GM08714 (cell line): ENCODE measurements around the gene CRLF2.
"Not testable (repeated sequence)": the region's sequence is repeated elsewhere in the genome, so short reads cannot be mapped to it uniquely, and the experiment has no call there.

Experiments
- H3K4me3 ChIP-seq: fragments of 200-500 bp; sonication (Bioruptor generic); 2 replicates; pipeline ENCODE4 v1.5.1; 2014; ENCODE audit warnings: mild to moderate bottlenecking, low read length, inconsistent platforms
- ZNF274 ChIP-seq: IDR thresholded peaks from 2 replicates; pipeline ENCODE4 v1.6.1; 2012; ENCODE audit warnings: mild to moderate bottlenecking, low read depth, low read length

Gene CRLF2, protein sequence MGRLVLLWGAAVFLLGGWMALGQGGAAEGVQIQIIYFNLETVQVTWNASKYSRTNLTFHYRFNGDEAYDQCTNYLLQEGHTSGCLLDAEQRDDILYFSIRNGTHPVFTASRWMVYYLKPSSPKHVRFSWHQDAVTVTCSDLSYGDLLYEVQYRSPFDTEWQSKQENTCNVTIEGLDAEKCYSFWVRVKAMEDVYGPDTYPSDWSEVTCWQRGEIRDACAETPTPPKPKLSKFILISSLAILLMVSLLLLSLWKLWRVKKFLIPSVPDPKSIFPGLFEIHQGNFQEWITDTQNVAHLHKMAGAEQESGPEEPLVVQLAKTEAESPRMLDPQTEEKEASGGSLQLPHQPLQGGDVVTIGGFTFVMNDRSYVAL

DNA sequence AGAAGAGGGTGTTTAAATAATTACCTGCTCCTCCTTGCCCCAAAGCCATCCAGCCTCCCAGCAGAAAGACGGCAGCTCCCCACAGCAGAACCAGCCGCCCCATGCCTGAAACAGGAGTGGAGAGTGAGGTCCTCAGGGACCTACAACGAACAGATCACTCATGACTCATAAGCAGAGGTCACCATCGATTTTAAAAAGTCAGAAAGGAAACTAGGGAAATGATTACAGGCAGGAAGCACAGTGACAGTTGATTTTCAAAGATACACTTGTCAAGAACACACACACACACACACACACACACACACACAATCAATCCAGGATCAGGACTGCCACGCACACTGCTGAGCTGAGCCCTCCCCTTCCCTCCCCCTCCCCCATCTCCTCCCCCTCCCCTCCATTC is at the start of gene CRLF2:
TSS of gene CRLF2 (minus strand) at position 118 of the 400 bp plus-strand sequence. CDS start at position 103, 15 bp downstream.
- no peak for TF ChIP-seq ZNF274
- H3K4me3 ChIP-seq = no peak within 1 kb of the TSS

GRCh38 chrX:1261771-1262170 is 49.3 kb upstream of the CRLF2 start:
- H3K4me3 ChIP-seq = not testable (repeated sequence)

GRCh38 chrX:1261285-1261684 is 48.8 kb upstream of the CRLF2 start:
- no peak for TF ChIP-seq ZNF274
- no peak overlapping the region for H3K4me3 ChIP-seq

GRCh38 chrX:1252861-1253260 is 40.4 kb upstream of the CRLF2 start:
- no peak for TF ChIP-seq ZNF274
- no peak overlapping the region for H3K4me3 ChIP-seq

- no peak overlapping the region for H3K4me3 ChIP-seq
- no peak for TF ChIP-seq ZNF274
Measured at GRCh38 chrX:1249101-1249887, 36.8 kb upstream of the CRLF2 start.

- no peak overlapping the region for H3K4me3 ChIP-seq
Measured at GRCh38 chrX:1248331-1249061, 36.0 kb upstream of the CRLF2 start.

GRCh38 chrX:1246816-1247215 is 34.4 kb upstream of the CRLF2 start:
- no peak for TF ChIP-seq ZNF274
- no peak overlapping the region for H3K4me3 ChIP-seq

More at GRCh38 chrX:1248331-1249061, 36.0 kb upstream of the CRLF2 start:
- no peak for TF ChIP-seq ZNF274

DNA sequence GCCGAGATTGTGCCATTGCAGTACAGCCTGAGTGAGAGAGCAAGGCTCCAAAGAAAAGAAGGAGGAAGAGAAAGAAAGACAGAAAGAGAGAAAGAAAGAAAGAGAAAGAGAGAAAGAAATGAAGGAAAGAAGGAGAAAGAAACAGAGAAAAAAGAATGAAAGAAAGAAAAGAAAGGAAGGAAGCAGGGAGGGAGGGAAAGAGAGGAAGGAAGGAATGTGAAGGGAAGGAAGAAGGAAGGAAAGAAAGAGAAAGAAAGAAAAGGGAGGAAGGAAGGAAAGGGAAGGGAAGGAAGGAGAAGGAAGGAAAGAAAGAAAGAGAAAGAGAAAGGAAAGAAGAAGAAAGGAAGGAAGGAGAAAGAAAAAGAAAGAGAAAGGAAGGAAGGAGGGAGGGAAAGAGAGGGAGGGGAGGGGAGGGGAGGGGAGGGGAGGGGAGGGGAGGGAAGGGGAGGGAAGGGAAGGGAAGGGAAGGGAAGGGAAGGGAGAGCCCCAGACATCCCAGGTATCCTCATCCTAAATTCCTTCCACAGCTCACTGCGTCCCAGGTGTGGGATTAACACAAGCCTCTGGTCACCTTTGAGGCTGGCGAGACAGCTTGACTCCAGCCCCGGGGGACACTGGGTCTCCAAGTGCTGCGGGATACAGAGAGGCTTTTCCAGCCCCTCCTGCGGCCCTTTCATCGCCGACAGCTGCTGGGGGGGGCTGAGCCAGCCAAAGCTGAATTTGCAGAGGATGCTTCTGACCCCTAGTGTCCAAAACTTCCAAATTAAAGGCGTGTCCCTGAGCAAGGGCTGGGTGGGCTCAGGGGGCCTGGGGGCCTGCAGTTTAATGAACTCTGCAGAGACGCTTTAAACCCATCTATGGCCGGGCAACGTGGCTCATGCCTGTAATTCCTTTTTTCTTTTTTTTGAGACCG is 32.0 kb upstream of the CRLF2 start:
- TF ChIP-seq ZNF274 = no peak
- H3K4me3 ChIP-seq = no peak overlapping the region

GRCh38 chrX:1242891-1243402 is 30.5 kb upstream of the CRLF2 start:
- no peak overlapping the region for H3K4me3 ChIP-seq
- no peak for TF ChIP-seq ZNF274

GRCh38 chrX:1240551-1240950 is 28.1 kb upstream of the CRLF2 start:
- not testable (repeated sequence) for H3K4me3 ChIP-seq

DNA sequence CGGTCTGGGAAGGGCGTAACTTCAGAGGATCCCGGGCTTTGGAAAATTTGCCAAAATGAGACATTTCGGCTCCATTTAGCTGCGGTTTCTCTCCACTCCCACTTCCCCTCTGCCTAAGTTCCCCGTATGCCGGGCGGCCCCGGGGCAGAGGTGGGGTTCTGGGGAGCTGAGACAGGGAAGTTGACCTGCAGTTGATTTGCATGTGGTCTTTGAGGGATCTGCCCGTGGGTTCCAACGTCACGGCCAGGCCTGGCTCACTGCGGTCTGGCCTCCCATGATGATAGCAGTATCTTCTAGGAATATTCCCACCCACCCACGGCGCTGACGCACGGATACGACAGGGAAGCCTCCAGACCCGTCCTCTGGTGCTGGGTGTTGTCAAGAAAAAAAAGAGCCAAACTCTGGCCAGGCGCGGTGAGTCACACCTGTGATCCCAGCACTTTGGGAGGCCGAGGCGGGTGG is 27.3 kb upstream of the CRLF2 start:
- no peak for TF ChIP-seq ZNF274
- H3K4me3 ChIP-seq = no peak overlapping the region

DNA sequence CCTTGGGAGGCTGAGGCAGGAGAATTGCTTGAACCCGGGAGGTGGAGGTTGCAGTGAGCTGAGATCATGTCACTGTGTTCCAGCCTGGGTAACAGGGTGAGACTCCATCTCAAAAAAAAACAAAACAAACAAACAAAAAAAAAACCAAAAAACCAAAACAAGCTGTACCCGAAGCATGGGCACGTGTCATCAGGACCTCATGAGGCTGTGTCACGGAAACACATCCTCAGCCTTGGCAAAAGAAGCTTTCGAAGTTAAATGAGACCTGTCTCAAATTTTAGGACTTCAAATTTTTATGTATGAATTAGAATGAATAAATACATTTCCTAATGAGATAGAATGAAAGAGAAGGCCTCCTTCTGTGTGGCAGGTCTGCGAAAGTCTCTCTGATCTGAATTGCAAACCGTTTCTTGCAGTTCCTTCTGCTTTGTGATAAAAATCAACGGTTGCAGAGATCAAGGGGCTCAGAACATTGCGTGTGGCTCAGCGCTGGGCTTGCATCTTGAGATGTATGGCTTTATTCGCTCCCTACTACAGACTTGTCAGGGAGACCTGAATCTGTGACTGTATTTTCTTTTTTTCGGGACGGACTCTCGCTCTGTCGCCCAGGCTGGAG is 19.5 kb upstream of the CRLF2 start:
- no peak for TF ChIP-seq ZNF274
- H3K4me3 ChIP-seq = no peak overlapping the region

DNA sequence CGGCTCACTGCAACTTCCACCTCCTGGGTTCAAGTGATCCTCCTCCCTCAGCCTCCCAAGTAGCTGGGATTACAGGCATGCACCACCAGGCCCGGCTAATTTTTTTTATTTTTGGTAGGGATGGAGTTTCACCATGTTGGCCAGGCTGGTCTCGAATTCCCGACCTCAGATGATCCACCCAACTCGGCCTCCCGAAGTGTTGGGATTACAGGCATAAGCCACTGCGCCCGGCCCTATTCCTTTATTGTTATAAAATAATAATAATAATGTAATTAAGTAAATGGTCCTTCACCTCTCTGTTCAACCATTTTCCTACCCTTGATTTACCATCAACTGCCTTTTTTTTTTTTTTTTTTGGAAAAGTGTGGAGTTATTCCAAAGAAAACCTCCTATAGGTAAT is 15.7 kb upstream of the CRLF2 start:
- not testable (repeated sequence) for H3K4me3 ChIP-seq

DNA sequence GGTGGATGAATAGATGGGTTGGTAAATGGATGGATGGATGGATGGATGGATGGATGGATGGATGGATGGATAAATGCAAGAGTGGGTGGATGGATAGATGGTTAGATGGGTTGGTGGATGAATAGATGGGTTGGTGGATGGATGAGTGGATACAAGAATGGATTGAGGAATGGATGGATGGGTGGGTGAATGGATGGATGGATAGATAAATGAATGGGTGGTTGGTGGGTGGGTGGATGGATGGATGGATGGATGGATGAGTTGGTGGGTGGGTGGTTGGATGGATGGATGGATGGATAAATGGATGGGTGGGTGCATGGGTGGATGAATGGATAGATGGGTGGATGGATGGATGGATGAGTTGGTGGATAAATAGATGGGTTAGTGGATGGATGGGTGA is 13.8 kb upstream of the CRLF2 start:
- no peak overlapping the region for H3K4me3 ChIP-seq
- no peak for TF ChIP-seq ZNF274
